ENCODE results near the gene BRD1. TPM values are rescaled to one million over a fixed set of nuclear protein-coding genes. Genes with fewer than 3 reads are reported as not detected.
"Not testable (repeated sequence)": the region's sequence is repeated elsewhere in the genome, so short reads cannot be mapped to it uniquely, and the experiment has no call there.

The BRD1 gene
- polyA plus RNA-seq, 1 donor from 2014 or later: 79.3 TPM

DNA sequence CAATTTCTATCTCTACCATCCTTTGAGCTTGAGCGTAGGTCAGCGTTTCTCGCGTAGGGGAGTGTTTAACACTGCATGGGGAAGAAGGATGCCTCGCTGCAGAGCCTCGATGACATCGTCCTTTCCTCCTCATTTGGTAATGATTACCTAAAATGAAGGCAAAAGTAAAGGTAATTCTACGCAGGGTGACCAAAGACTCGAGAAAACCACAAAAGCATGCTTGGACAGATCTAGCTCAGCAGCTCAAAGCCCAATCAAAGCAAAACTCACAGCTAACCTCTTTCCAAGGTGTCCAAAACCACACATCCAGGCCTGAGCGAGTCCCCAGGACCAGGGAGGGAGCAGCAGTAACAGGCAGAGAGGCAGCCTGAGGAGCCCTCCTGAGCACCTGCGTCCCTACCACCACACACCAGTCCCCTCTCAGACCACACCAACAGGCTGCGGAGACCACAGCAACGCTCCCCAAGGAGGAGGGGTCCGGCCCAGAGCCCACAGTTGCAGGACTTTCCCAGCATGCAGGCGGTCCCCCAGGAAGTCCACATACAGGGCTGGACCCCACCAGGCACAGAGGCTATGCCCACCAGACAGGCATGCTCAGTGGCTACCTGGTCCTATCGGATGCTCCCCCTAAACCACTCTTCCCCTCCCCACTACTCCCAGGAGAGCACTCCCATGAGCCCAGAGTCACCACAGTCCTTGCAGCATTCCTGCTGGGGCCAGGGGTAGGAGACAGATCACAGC lies 3.3 kb downstream of the BRD1 start:
- Histone ChIP-seq H3K9me2 (ENCODE audit: insufficient read depth, low read length) (no peaks in the 10 kb centered on the region), H2AFZ (ENCODE audit: low read depth, low read length) (no peak overlapping the region), H3K27ac (ENCODE audit: low read length) (no peak overlapping the region), H3F3A (ENCODE audit: insufficient read depth, low read length, poor library complexity, severe bottlenecking) (no peaks in the 10 kb centered on the region), H3K27me3 (ENCODE audit: insufficient read depth, low read depth, low read length) (no peaks in the 10 kb centered on the region), H3K9me3 (ENCODE audit: low read length) (no peaks in the 10 kb centered on the region), H4K20me1 (ENCODE audit: insufficient read depth) (peaks cover 44% of the 10 kb centered on the region), H3K4me3 (ENCODE audit: low read length) (peak overlapping the region; percentile 88), H3K79me2 (replicated peaks; ENCODE audit: insufficient read depth, low read length) (peaks cover 77% of the 10 kb centered on the region), H3K4me2 (ENCODE audit: low read length) (no peak overlapping the region), H3K36me3 (ENCODE audit: insufficient read depth, low read length) (peaks cover 12% of the 10 kb centered on the region), H3K9ac (ENCODE audit: low read length) (no peak overlapping the region)
- no peak for TF ChIP-seq POLR2AphosphoS5 (IDR thresholded peaks at IDR 0.05)
- TF ChIP-seq RAD21 (conservative IDR thresholded peaks at IDR 0.05): no peak
- TF ChIP-seq MXI1 (conservative IDR thresholded peaks at IDR 0.05; ENCODE audit: poor library complexity, severe bottlenecking): no peak
- TF ChIP-seq EP300 (conservative IDR thresholded peaks at IDR 0.05; ENCODE audit: poor library complexity, severe bottlenecking): no peak
- TF ChIP-seq REST (IDR thresholded peaks at IDR 0.05; ENCODE audit: borderline replicate concordance): no peak
- no peak for TF ChIP-seq EZH2 (IDR thresholded peaks at IDR 0.05; ENCODE audit: borderline replicate concordance, insufficient read depth, low read length, poor library complexity, severe bottlenecking)
- no peak for TF ChIP-seq TAF1 (IDR thresholded peaks at IDR 0.05; ENCODE audit: low read depth)
- TF ChIP-seq SMC3 (conservative IDR thresholded peaks at IDR 0.05; ENCODE audit: poor library complexity): no peak
- TF ChIP-seq, protein P1, sequence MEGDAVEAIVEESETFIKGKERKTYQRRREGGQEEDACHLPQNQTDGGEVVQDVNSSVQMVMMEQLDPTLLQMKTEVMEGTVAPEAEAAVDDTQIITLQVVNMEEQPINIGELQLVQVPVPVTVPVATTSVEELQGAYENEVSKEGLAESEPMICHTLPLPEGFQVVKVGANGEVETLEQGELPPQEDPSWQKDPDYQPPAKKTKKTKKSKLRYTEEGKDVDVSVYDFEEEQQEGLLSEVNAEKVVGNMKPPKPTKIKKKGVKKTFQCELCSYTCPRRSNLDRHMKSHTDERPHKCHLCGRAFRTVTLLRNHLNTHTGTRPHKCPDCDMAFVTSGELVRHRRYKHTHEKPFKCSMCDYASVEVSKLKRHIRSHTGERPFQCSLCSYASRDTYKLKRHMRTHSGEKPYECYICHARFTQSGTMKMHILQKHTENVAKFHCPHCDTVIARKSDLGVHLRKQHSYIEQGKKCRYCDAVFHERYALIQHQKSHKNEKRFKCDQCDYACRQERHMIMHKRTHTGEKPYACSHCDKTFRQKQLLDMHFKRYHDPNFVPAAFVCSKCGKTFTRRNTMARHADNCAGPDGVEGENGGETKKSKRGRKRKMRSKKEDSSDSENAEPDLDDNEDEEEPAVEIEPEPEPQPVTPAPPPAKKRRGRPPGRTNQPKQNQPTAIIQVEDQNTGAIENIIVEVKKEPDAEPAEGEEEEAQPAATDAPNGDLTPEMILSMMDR (IDR thresholded peaks at IDR 0.05; ENCODE audit: poor library complexity, severe bottlenecking): no peak

- H3K4me2 ChIP-seq (ENCODE audit: low read length): no peak overlapping the region
- H3K4me3 ChIP-seq (ENCODE audit: low read length): no peak overlapping the region
- H2AFZ ChIP-seq (ENCODE audit: low read depth, low read length): no peak overlapping the region
- TF ChIP-seq SMC3 (conservative IDR thresholded peaks at IDR 0.05; ENCODE audit: poor library complexity) (no peak), TAF1 (IDR thresholded peaks at IDR 0.05; ENCODE audit: low read depth) (no peak), RAD21 (conservative IDR thresholded peaks at IDR 0.05) (no peak), MXI1 (conservative IDR thresholded peaks at IDR 0.05; ENCODE audit: poor library complexity, severe bottlenecking) (no peak), EZH2 (IDR thresholded peaks at IDR 0.05; ENCODE audit: borderline replicate concordance, insufficient read depth, low read length, poor library complexity, severe bottlenecking) (no peak), POLR2AphosphoS5 (IDR thresholded peaks at IDR 0.05) (no peak), REST (IDR thresholded peaks at IDR 0.05; ENCODE audit: borderline replicate concordance) (no peak), EP300 (conservative IDR thresholded peaks at IDR 0.05; ENCODE audit: poor library complexity, severe bottlenecking) (no peak)
- H3K9me2 ChIP-seq (ENCODE audit: insufficient read depth, low read length): no peaks in the 10 kb centered on the region
- no peak overlapping the region for H3K27ac ChIP-seq (ENCODE audit: low read length)
- H3K9ac ChIP-seq (ENCODE audit: low read length): no peak overlapping the region
- H4K20me1 ChIP-seq (ENCODE audit: insufficient read depth): peaks cover 44% of the 10 kb centered on the region
- peaks cover 82% of the 10 kb centered on the region for H3K79me2 ChIP-seq (replicated peaks; ENCODE audit: insufficient read depth, low read length)
- no peaks in the 10 kb centered on the region for H3F3A ChIP-seq (ENCODE audit: insufficient read depth, low read length, poor library complexity, severe bottlenecking)
- H3K36me3 ChIP-seq (ENCODE audit: insufficient read depth, low read length): peaks cover 12% of the 10 kb centered on the region
- no peaks in the 10 kb centered on the region for H3K27me3 ChIP-seq (ENCODE audit: insufficient read depth, low read depth, low read length)
- H3K9me3 ChIP-seq (ENCODE audit: low read length): no peaks in the 10 kb centered on the region
These were observed 4.2 kb downstream of the BRD1 start for GRCh38 chr22:49823289-49824045.

DNA sequence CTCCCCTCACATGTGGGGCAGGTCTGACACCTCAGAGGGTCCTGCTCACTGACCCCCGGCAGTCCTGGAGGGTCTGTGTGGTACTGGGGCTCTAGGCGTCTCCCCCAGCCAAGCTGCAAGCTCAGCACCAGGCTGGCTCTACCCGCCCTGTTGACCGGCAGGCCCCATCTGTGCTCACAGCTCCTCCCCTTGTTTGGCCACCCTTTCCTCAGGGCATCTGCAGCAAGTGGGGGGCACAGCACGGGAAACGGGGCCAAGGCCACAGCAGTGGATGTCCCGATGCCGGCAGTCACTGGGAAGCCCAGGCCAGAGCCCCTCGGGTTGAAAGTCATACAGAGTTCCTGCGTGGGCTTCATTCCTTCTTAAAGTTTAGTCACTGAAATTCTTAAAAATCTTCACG lies 5.9 kb downstream of the BRD1 start:
- not testable (repeated sequence) for H3K9me3 ChIP-seq (ENCODE audit: low read length); H3K4me2 ChIP-seq (ENCODE audit: low read length); H3K9me2 ChIP-seq (ENCODE audit: insufficient read depth, low read length); H3F3A ChIP-seq (ENCODE audit: insufficient read depth, low read length, poor library complexity, severe bottlenecking); H3K27me3 ChIP-seq (ENCODE audit: insufficient read depth, low read depth, low read length); H3K4me3 ChIP-seq (ENCODE audit: low read length); H3K9ac ChIP-seq (ENCODE audit: low read length); H2AFZ ChIP-seq (ENCODE audit: low read depth, low read length); H3K27ac ChIP-seq (ENCODE audit: low read length)
- peaks cover 44% of the 10 kb centered on the region for H4K20me1 ChIP-seq (ENCODE audit: insufficient read depth)
- H3K79me2 ChIP-seq (replicated peaks; ENCODE audit: insufficient read depth, low read length): peaks cover 92% of the 10 kb centered on the region
- H3K36me3 ChIP-seq (ENCODE audit: insufficient read depth, low read length): peaks cover 12% of the 10 kb centered on the region

Data from neural cell (in vitro differentiated cells).